HL-60 (cell line): ENCODE data around the gene PTF1A.

ENCODE experiments used
- CTCF ChIP-seq: IDR thresholded peaks from one replicate; pipeline ENCODE4 v1.5.1; 2011; ENCODE audit warnings: low read length, control low read depth, inconsistent platforms; ENCODE audit not compliant: insufficient read depth
- POLR2AphosphoS5 ChIP-seq: IDR thresholded peaks from 2 replicates; pipeline ENCODE4 v1.6.1; 2012; ENCODE audit warnings: low read depth
- REST ChIP-seq: IDR thresholded peaks from 2 replicates; pipeline ENCODE4 v1.6.1; 2012; ENCODE audit warnings: low read depth; ENCODE audit not compliant: insufficient replicate concordance

- no peak for TF ChIP-seq CTCF
- no peak for TF ChIP-seq POLR2AphosphoS5
- no peak for TF ChIP-seq REST
Measured at GRCh38 chr10:23238015-23238414, 45.9 kb downstream of the PTF1A start.
